ENCODE results near the gene RASA3. TPM values are rescaled to one million over a fixed set of nuclear protein-coding genes. Genes with fewer than 3 reads are reported as not detected.

RASA3 gene
- total RNA-seq, 1 experiment from 2014 or later, result 22.3 TPM

GRCh38 chr13:114019367-114019766 lies 113.1 kb downstream of the RASA3 start:
- CTCF ChIA-PET, result no interaction called here
- peaks cover 2% of the 10 kb centered on the region; the same call in 1 of the 2 replicates for H3K36me3 Mint-ChIP-seq

More at GRCh38 chr13:114019367-114019766, 113.1 kb downstream of the RASA3 start:
- Mint-ChIP-seq H3K4me1 (peaks cover 4% of the 10 kb centered on the region), H3K27ac (no peak overlapping the region), H3K4me3 (no peak overlapping the region), H3K27me3 (ENCODE audit: low read depth) (no peaks in the 10 kb centered on the region), H3K9me3 (no peaks in the 10 kb centered on the region)
- peak; percentile 65 for ATAC-seq
- TF ChIP-seq ESRRA (CRISPR knock-in tag; IDR thresholded peaks at IDR 0.05; ENCODE audit: borderline replicate concordance) (no peak), KAT7 (CRISPR knock-in tag; IDR thresholded peaks at IDR 0.05; ENCODE audit: borderline replicate concordance) (no peak), MXD4 (CRISPR knock-in tag; IDR thresholded peaks at IDR 0.05; ENCODE audit: borderline replicate concordance) (no peak), GTF2I (CRISPR knock-in tag; conservative IDR thresholded peaks at IDR 0.05) (no peak), ZNF121 (CRISPR knock-in tag; IDR thresholded peaks at IDR 0.05) (no peak), FOXP1 (CRISPR knock-in tag; IDR thresholded peaks at IDR 0.05; ENCODE audit: borderline replicate concordance) (no peak), ZNF532 (CRISPR knock-in tag; IDR thresholded peaks at IDR 0.05; ENCODE audit: borderline replicate concordance) (no peak), NR1H2 (CRISPR knock-in tag; IDR thresholded peaks at IDR 0.05) (no peak), NFATC4 (CRISPR knock-in tag; IDR thresholded peaks at IDR 0.05) (no peak), SMAD3 (CRISPR knock-in tag; IDR thresholded peaks at IDR 0.05; ENCODE audit: borderline replicate concordance) (no peak), CREM (CRISPR knock-in tag; IDR thresholded peaks at IDR 0.05) (no peak), CREB1 (CRISPR knock-in tag; IDR thresholded peaks at IDR 0.05) (no peak), GABPB1 (CRISPR knock-in tag; IDR thresholded peaks at IDR 0.05) (no peak), NFE2L1 (CRISPR knock-in tag; IDR thresholded peaks at IDR 0.05) (no peak)
- TF ChIP-seq, protein P1, sequence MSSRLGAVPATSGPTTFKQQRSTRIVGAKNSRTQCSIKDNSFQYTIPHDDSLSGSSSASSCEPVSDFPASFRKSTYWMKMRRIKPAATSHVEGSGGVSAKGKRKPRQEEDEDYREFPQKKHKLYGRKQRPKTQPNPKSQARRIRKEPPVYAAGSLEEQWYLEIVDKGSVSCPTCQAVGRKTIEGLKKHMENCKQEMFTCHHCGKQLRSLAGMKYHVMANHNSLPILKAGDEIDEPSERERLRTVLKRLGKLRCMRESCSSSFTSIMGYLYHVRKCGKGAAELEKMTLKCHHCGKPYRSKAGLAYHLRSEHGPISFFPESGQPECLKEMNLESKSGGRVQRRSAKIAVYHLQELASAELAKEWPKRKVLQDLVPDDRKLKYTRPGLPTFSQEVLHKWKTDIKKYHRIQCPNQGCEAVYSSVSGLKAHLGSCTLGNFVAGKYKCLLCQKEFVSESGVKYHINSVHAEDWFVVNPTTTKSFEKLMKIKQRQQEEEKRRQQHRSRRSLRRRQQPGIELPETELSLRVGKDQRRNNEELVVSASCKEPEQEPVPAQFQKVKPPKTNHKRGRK (CRISPR knock-in tag; IDR thresholded peaks at IDR 0.05; ENCODE audit: borderline replicate concordance), result no peak
- TF ChIP-seq, protein P2, sequence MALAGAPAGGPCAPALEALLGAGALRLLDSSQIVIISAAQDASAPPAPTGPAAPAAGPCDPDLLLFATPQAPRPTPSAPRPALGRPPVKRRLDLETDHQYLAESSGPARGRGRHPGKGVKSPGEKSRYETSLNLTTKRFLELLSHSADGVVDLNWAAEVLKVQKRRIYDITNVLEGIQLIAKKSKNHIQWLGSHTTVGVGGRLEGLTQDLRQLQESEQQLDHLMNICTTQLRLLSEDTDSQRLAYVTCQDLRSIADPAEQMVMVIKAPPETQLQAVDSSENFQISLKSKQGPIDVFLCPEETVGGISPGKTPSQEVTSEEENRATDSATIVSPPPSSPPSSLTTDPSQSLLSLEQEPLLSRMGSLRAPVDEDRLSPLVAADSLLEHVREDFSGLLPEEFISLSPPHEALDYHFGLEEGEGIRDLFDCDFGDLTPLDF (CRISPR knock-in tag; IDR thresholded peaks at IDR 0.05), result no peak
- TF ChIP-seq, protein P3, sequence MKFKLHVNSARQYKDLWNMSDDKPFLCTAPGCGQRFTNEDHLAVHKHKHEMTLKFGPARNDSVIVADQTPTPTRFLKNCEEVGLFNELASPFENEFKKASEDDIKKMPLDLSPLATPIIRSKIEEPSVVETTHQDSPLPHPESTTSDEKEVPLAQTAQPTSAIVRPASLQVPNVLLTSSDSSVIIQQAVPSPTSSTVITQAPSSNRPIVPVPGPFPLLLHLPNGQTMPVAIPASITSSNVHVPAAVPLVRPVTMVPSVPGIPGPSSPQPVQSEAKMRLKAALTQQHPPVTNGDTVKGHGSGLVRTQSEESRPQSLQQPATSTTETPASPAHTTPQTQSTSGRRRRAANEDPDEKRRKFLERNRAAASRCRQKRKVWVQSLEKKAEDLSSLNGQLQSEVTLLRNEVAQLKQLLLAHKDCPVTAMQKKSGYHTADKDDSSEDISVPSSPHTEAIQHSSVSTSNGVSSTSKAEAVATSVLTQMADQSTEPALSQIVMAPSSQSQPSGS (CRISPR knock-in tag; IDR thresholded peaks at IDR 0.05; ENCODE audit: borderline replicate concordance, low read depth), result no peak
- TF ChIP-seq, protein P4, sequence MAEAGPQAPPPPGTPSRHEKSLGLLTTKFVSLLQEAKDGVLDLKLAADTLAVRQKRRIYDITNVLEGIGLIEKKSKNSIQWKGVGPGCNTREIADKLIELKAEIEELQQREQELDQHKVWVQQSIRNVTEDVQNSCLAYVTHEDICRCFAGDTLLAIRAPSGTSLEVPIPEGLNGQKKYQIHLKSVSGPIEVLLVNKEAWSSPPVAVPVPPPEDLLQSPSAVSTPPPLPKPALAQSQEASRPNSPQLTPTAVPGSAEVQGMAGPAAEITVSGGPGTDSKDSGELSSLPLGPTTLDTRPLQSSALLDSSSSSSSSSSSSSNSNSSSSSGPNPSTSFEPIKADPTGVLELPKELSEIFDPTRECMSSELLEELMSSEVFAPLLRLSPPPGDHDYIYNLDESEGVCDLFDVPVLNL (CRISPR knock-in tag; IDR thresholded peaks at IDR 0.05; ENCODE audit: borderline replicate concordance, low read depth), result no peak
- DNase-seq (ENCODE audit: low spot score), result peak; percentile 79
- POLR2A ChIA-PET, result no interaction called here
